WI38 (cell line): Measurements from ENCODE around the gene RHOH.

ENCODE experiments used
- H3K4me3 ChIP-seq: 2 replicates; pipeline ENCODE4 v1.5.1; 2011; ENCODE audit warnings: low read depth, mild to moderate bottlenecking, control low read depth, low read length
- CTCF ChIP-seq: IDR thresholded peaks from 2 replicates; pipeline ENCODE4 v1.5.1; 2012; ENCODE audit warnings: low read depth, mild to moderate bottlenecking, control low read depth, low read length

The RHOH gene

GRCh38 chr4:40238700-40239548 lies 42.1 kb downstream of the RHOH start:
- no peak for TF ChIP-seq CTCF
- H3K4me3 ChIP-seq, result no peak overlapping the region

DNA sequence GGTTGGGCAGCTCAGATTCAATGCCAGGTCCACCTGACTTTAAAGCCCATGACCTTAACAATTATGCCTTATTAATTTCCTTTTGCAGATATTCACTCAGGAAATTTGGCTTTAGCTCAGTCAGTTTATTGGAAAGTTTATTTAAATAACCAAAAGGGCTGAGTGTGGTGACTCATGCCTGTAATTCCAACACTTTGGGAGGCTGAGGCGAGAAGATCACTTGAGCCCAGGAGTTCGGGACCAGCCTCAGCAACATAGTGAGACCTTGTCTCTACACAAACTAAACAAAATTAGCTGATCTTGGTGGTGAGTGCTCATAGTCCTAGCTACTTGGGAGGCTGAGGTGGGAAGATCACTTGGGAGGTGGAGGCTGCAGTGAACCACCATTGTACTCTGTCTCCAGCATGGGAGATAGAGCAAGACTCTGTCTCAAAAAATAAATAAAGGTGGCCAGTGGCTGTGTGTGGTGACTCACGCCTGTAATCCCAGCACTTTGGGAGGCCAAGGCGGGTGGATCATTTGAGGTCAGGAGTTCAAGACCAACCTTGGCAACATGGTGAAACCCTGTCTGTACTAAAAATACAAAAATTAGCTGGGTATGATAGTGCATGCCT lies 43.3 kb downstream of the RHOH start:
- H3K4me3 ChIP-seq, result no peak overlapping the region
- no peak for TF ChIP-seq CTCF

DNA sequence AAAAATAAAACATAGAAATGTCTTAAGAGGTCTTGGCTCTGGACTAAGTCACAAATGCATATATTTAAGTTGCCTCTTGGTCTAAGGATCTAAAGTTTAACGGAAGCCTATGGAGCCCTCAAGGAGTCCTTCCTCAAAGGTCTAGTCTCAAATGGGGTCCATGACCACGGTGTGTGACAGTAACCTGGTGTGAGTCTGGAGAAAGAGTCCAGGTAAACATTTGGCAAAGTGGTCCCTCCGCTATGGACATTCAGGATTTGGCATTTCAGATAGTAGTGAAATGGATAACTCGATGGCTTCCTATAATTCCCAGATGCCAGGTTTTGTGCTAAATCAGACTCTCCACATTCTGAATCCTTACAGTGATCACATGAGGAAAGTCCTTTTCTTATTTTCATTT lies 44.2 kb downstream of the RHOH start:
- H3K4me3 ChIP-seq, result no peak overlapping the region

GRCh38 chr4:40241941-40242340 lies 45.1 kb downstream of the RHOH start:
- no peak for TF ChIP-seq CTCF
- H3K4me3 ChIP-seq, result no peak overlapping the region

More for the DNA sequence above, 44.2 kb downstream of the RHOH start:
- TF ChIP-seq CTCF, result no peak

GRCh38 chr4:40243386-40243948 lies 46.6 kb downstream of the RHOH start:
- no peak for TF ChIP-seq CTCF
- no peak overlapping the region for H3K4me3 ChIP-seq

DNA sequence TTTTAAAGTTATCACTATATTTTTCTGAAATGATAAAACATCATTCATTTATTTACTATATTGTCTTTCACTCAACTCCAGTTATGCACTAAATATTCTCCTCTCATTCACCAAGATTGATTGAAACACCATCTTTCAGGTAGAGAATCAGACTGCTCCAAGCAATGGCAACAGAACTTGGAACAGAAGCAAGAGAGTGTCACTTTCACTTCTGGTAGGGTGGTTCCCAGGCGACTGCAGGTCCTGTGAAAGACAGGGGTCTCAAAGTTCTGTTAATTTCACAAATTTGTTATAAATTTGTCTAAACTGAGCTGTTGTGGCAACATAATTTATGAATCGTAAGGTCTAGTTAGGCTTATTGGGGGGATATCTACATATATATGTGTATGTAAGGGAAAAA lies 47.8 kb downstream of the RHOH start:
- H3K4me3 ChIP-seq, result no peak overlapping the region
- TF ChIP-seq CTCF, result no peak

- TF ChIP-seq CTCF, result no peak
- no peak overlapping the region for H3K4me3 ChIP-seq
Observed at GRCh38 chr4:40245550-40245949, 48.7 kb downstream of the RHOH start.
